IMR-90 (cell line): Measurements from ENCODE around the gene MICAL2. TPM values are rescaled to one million over a fixed set of nuclear protein-coding genes. Genes with fewer than 3 reads are reported as not detected.

ENCODE experiments used
- ATAC-seq: fragments of 200-7000 bp; cut with Tn5 transposase; 2 replicates; pipeline ENCODE4 v1.9.1; 2020; ENCODE audit warnings: low read depth, mild to moderate bottlenecking, moderate library complexity
- BruUV-seq: library from RNA; stranded (reverse); fragments of 400-500 nt; replicated peaks from 2 replicates; lab custom pipeline; 2021; lab: Mats Ljungman, UMichigan
- CTCF ChIA-PET: fragments of 300-600 bp; formaldehyde crosslinking; extraction: SDS; loops from one replicate; lab custom pipeline; 2021; ENCODE audit warnings: antibody characterized with exemption; lab: Yijun Ruan, JAX
- POLR2A ChIA-PET: fragments of 300-600 bp; sonication (Branson Sonifier 250); formaldehyde crosslinking; loops from one replicate; lab custom pipeline; 2022; ENCODE audit warnings: antibody characterized with exemption; ENCODE audit not compliant: unreplicated experiment; lab: Charles Lee
- DNase-seq: peaks from one replicate; pipeline ENCODE4 v3.0.0; 2013
- H2AFZ ChIP-seq: replicated peaks from 2 replicates; pipeline ENCODE3; 2013; ENCODE audit warnings: low read length, mild to moderate bottlenecking; ENCODE audit not compliant: poor library complexity
- H2AK5ac ChIP-seq: 2 replicates; pipeline ENCODE4 v1.6.1; 2013; ENCODE audit warnings: low read depth, low read length, inconsistent platforms
- H2AK9ac ChIP-seq: replicated peaks from 2 replicates; pipeline ENCODE3; 2013; ENCODE audit warnings: mild to moderate bottlenecking, low read depth, low read length, moderate library complexity; ENCODE audit not compliant: poor library complexity
- H2BK120ac ChIP-seq: 2 replicates; pipeline ENCODE4 v1.6.1; 2013; ENCODE audit warnings: low read depth, low read length, inconsistent platforms
- H2BK15ac ChIP-seq: 3 replicates; pipeline ENCODE4 v1.6.1; 2013; ENCODE audit warnings: low read depth, low read length, inconsistent platforms
- H2BK20ac ChIP-seq: 2 replicates; pipeline ENCODE4 v1.6.1; 2013; ENCODE audit warnings: low read depth, mild to moderate bottlenecking, inconsistent platforms, low read length, moderate library complexity
- H2BK5ac ChIP-seq: 2 replicates; pipeline ENCODE4 v1.6.1; 2013; ENCODE audit warnings: mild to moderate bottlenecking, low read depth, low read length, inconsistent platforms; ENCODE audit not compliant: poor library complexity, severe bottlenecking
- H3K14ac ChIP-seq: replicated peaks from 2 replicates; pipeline ENCODE4 v1.6.1; 2013; ENCODE audit warnings: low read depth, low read length, inconsistent platforms
- H3K18ac ChIP-seq: 2 replicates; pipeline ENCODE4 v1.6.1; 2013; ENCODE audit warnings: low read depth, low read length, control low read depth
- H3K23ac ChIP-seq: 2 replicates; pipeline ENCODE4 v1.6.1; 2013; ENCODE audit warnings: low read depth, low read length, inconsistent platforms
- H3K27ac ChIP-seq: 2 replicates; pipeline ENCODE4 v1.5.1; 2013; ENCODE audit warnings: mild to moderate bottlenecking, control low read depth, low read length; ENCODE audit not compliant: insufficient read depth
- H3K27me3 ChIP-seq: 2 replicates; pipeline ENCODE4 v1.6.1; 2013; ENCODE audit warnings: low read length; ENCODE audit not compliant: control insufficient read depth, insufficient read depth
- H3K36me3 ChIP-seq: 2 replicates; pipeline ENCODE4 v1.6.1; 2013; ENCODE audit warnings: low read length, mixed read lengths; ENCODE audit not compliant: control insufficient read depth, insufficient read depth
- H3K4ac ChIP-seq: 2 replicates; pipeline ENCODE4 v1.6.1; 2013; ENCODE audit warnings: low read depth, low read length, inconsistent platforms
- H3K4me1 ChIP-seq: 2 replicates; pipeline ENCODE4 v1.6.1; 2013; ENCODE audit warnings: low read length, mixed read lengths; ENCODE audit not compliant: control insufficient read depth, insufficient read depth
- H3K4me2 ChIP-seq: 2 replicates; pipeline ENCODE4 v1.6.1; 2013; ENCODE audit warnings: low read depth, mild to moderate bottlenecking, control low read depth, low read length, moderate library complexity
- H3K4me3 ChIP-seq: 2 replicates; pipeline ENCODE4 v1.5.1; 2013; ENCODE audit warnings: low read depth, mild to moderate bottlenecking, control low read depth, low read length, moderate library complexity; ENCODE audit not compliant: insufficient read depth
- H3K56ac ChIP-seq: 2 replicates; pipeline ENCODE4 v1.6.1; 2013; ENCODE audit warnings: low read length, inconsistent platforms; ENCODE audit not compliant: insufficient read depth; ENCODE audit errors: extremely low read depth
- H3K79me1 ChIP-seq, 2 experiments: 2 replicates each; pipeline ENCODE4 v1.6.1; 2013; ENCODE audit warnings: low read length in 2 of 2, inconsistent platforms in 1 of 2, low read depth in 1 of 2
- H3K9ac ChIP-seq: 2 replicates; pipeline ENCODE4 v1.6.1; 2013; ENCODE audit warnings: low read depth, low read length, control low read depth
- H3K9me1 ChIP-seq: 2 replicates; pipeline ENCODE4 v1.6.1; 2013; ENCODE audit warnings: low read length, inconsistent platforms; ENCODE audit not compliant: insufficient read depth
- H3K9me3 ChIP-seq: 2 replicates; pipeline ENCODE4 v1.6.1; 2013; ENCODE audit warnings: low read length; ENCODE audit not compliant: control insufficient read depth, insufficient read depth
- H4K20me1 ChIP-seq: 2 replicates; pipeline ENCODE4 v1.6.1; 2013; ENCODE audit warnings: low read length, inconsistent platforms; ENCODE audit not compliant: insufficient read depth
- H4K5ac ChIP-seq: 2 replicates; pipeline ENCODE4 v1.6.1; 2013; ENCODE audit warnings: mild to moderate bottlenecking, low read depth, low read length, control low read depth
- H4K8ac ChIP-seq, 2 experiments: 2 replicates each; pipeline ENCODE4 v1.6.1; 2013; ENCODE audit warnings: low read depth in 2 of 2, low read length in 2 of 2, control low read depth in 1 of 2, inconsistent platforms in 1 of 2
- H4K91ac ChIP-seq: 2 replicates; pipeline ENCODE4 v1.6.1; 2013; ENCODE audit warnings: low read depth, low read length, inconsistent platforms; ENCODE audit not compliant: insufficient read depth
- BHLHE40 ChIP-seq: fragments of 150-350 bp; IDR thresholded peaks from 2 replicates; pipeline ENCODE4 v1.6.1; 2016; ENCODE audit warnings: mild to moderate bottlenecking, low read depth, low read length
- CEBPB ChIP-seq: IDR thresholded peaks from 2 replicates; pipeline ENCODE4 v1.6.1; 2012; ENCODE audit warnings: low read depth, low read length, improper control_type of control experiment
- CHD1 ChIP-seq: IDR thresholded peaks from 2 replicates; pipeline ENCODE4 v1.6.1; 2012; ENCODE audit warnings: low read depth, low read length, improper control_type of control experiment
- MAFK ChIP-seq: IDR thresholded peaks from 2 replicates; pipeline ENCODE4 v1.6.1; 2012; ENCODE audit warnings: low read depth, low read length, improper control_type of control experiment
- MAZ ChIP-seq: IDR thresholded peaks from 2 replicates; pipeline ENCODE4 v1.6.1; 2012; ENCODE audit warnings: low read depth, mild to moderate bottlenecking, low read length, improper control_type of control experiment, moderate library complexity, borderline replicate concordance
- MXI1 ChIP-seq: IDR thresholded peaks from 2 replicates; pipeline ENCODE4 v1.6.1; 2012; ENCODE audit warnings: low read depth, mild to moderate bottlenecking, low read length, moderate library complexity, borderline replicate concordance
- NFE2L2 ChIP-seq: fragments of 150-350 bp; IDR thresholded peaks from 2 replicates; pipeline ENCODE4 v1.6.1; 2016; ENCODE audit warnings: low read depth, mild to moderate bottlenecking, low read length
- POLR2A ChIP-seq: IDR thresholded peaks from 2 replicates; pipeline ENCODE4 v1.6.1; 2012; ENCODE audit warnings: mild to moderate bottlenecking, low read depth, low read length
- RAD21 ChIP-seq: IDR thresholded peaks from 2 replicates; pipeline ENCODE4 v1.6.1; 2012; ENCODE audit warnings: low read length, improper control_type of control experiment
- RCOR1 ChIP-seq: IDR thresholded peaks from 2 replicates; pipeline ENCODE4 v1.6.1; 2012; ENCODE audit warnings: mild to moderate bottlenecking, low read length, improper control_type of control experiment; ENCODE audit not compliant: insufficient replicate concordance
- RFX5 ChIP-seq: IDR thresholded peaks from 2 replicates; pipeline ENCODE4 v1.8.0; 2012; ENCODE audit warnings: low read depth, mild to moderate bottlenecking, low read length, moderate library complexity
- USF2 ChIP-seq: fragments of 150-350 bp; IDR thresholded peaks from 2 replicates; pipeline ENCODE4 v1.6.1; 2017; ENCODE audit warnings: mild to moderate bottlenecking, antibody characterized with exemption, low read length, low read depth
- WGBS, 2 experiments: methylation state at CpG; one replicate each; pipeline versions ENCODE4 v1.1.5 to v1.1.7; 2013; ENCODE audit warnings: missing lambda C conversion rate in 2 of 2; ENCODE audit not compliant: insufficient read length in 1 of 2; ENCODE audit errors: extremely low coverage in 2 of 2; 5-methylcytosine and 5-hydroxymethylcytosine counted together
- dilution Hi-C: fragments of 300-500 bp; cut with HindIII; formaldehyde crosslinking; loops from one replicate; pipeline ENCODE4 v1.14.3; 2018; ENCODE audit warnings: low sequenced_read_pairs; ENCODE audit not compliant: unreplicated experiment
- in situ Hi-C: fragments of 300-500 bp; cut with MboI; formaldehyde crosslinking; loops from 3 replicates; pipeline ENCODE4 v1.14.3; 2019; ENCODE audit warnings: low sequenced_read_pairs, inconsistent platforms, mixed read lengths
- intact Hi-C: fragments of 100-400 bp; cut with micrococcal nuclease; formaldehyde crosslinking; loops from 2 replicates; pipeline ENCODE4 v1.10.0; 2022
- polyA plus RNA-seq, 3 experiments: library from polyadenylated mRNA; depleted of rRNA; stranded (reverse); fragments of >200 nt; gene quantifications; 2 replicates each; pipeline ENCODE4 v1.2.3, GENCODE V29; 2012; ENCODE audit warnings: low replicate concordance in 1 of 3
- total RNA-seq: library from RNA; depleted of rRNA; stranded (reverse); fragments of >200 nt; gene quantifications from 2 replicates; pipeline ENCODE4 v1.2.3, GENCODE V29; 2012
- TF ChIP-seq, protein P1 (sequence below): conservative IDR thresholded peaks from 2 replicates; pipeline ENCODE4 v1.5.1; 2012; ENCODE audit warnings: mild to moderate bottlenecking, low read depth, low read length, improper control_type of control experiment

Gene MICAL2
- total and polyA plus RNA-seq, 2 of the 4 experiments (the other 2 are of a cell fraction): 170 to 336 TPM

- H3K36me3 ChIP-seq: peaks cover 19% of the 10 kb centered on the region
- dilution Hi-C loops: no loop called here
- peak overlapping the region; percentile 91 for H2BK120ac ChIP-seq
- peak overlapping the region; percentile 96 for H2AK5ac ChIP-seq
- H2AFZ ChIP-seq: peak overlapping the region; percentile 39
- peak overlapping the region; percentile 64 to 90 for H4K8ac ChIP-seq
- in situ Hi-C loops: no loop called here
- H4K20me1 ChIP-seq: peaks cover 3% of the 10 kb centered on the region; the same call in 1 of the 2 replicates
- H4K91ac ChIP-seq: peak overlapping the region; percentile 91
- WGBS, 2 experiments: 0% methylated on average over 2 of the region's 18 CpGs; no CpG with 5 or more reads in 1 of the 2 experiments
- peak overlapping the region; percentile 98 for H3K14ac ChIP-seq
- DNase-seq: peak; percentile 97
- H3K9ac ChIP-seq: peak overlapping the region; percentile 35
- H3K4me2 ChIP-seq: peak overlapping the region; percentile 35
- BruUV-seq: no TSS peak
- H3K9me1 ChIP-seq: peaks cover 40% of the 10 kb centered on the region
- H3K27me3 ChIP-seq: no peaks in the 10 kb centered on the region
- no peak overlapping the region for H3K4me3 ChIP-seq
- peak overlapping the region; percentile 81 for H4K5ac ChIP-seq
- ChIA-PET CTCF (interaction anchor here (1.0 kb wide), 1 partner anchor 44 kb away, joined by 4 read pairs; no protein-coding TSS in a partner anchor), POLR2A (interaction anchor here (0.6 kb wide), 1 partner anchor 29 kb away, joined by 4 read pairs; no protein-coding TSS in a partner anchor)
- peak overlapping the region; percentile 74 for H3K18ac ChIP-seq
- H2BK5ac ChIP-seq: peak overlapping the region; percentile 98
- H3K4ac ChIP-seq: peak overlapping the region; percentile 96
- peak overlapping the region; percentile 79 for H3K56ac ChIP-seq
- H3K9me3 ChIP-seq: no peaks in the 10 kb centered on the region
- peaks cover 36% of the 10 kb centered on the region for H3K4me1 ChIP-seq
- ATAC-seq: peak; percentile 76
- H3K79me1 ChIP-seq: peaks cover 34 to 86% of the 10 kb centered on the region in 2 experiments
- H2BK15ac ChIP-seq: peak overlapping the region; percentile 68
- peak overlapping the region; percentile 97 for H2BK20ac ChIP-seq
- intact Hi-C loops: loop anchor here (2.0 kb wide), 1 partner anchor 18 kb away; no protein-coding TSS in a partner anchor
- peak overlapping the region; percentile 85 for H3K23ac ChIP-seq
- peak overlapping the region; percentile 87 for H3K27ac ChIP-seq
- H2AK9ac ChIP-seq: peak overlapping the region; percentile 93
- TF ChIP-seq MAZ: no peak; the same call in 1 of the 2 replicates
- TF ChIP-seq MAFK: no peak
- TF ChIP-seq, protein P1, sequence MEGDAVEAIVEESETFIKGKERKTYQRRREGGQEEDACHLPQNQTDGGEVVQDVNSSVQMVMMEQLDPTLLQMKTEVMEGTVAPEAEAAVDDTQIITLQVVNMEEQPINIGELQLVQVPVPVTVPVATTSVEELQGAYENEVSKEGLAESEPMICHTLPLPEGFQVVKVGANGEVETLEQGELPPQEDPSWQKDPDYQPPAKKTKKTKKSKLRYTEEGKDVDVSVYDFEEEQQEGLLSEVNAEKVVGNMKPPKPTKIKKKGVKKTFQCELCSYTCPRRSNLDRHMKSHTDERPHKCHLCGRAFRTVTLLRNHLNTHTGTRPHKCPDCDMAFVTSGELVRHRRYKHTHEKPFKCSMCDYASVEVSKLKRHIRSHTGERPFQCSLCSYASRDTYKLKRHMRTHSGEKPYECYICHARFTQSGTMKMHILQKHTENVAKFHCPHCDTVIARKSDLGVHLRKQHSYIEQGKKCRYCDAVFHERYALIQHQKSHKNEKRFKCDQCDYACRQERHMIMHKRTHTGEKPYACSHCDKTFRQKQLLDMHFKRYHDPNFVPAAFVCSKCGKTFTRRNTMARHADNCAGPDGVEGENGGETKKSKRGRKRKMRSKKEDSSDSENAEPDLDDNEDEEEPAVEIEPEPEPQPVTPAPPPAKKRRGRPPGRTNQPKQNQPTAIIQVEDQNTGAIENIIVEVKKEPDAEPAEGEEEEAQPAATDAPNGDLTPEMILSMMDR: no peak
- TF ChIP-seq MXI1: peak; percentile 31; the same call in 1 of the 2 replicates
- no peak for TF ChIP-seq CHD1
- TF ChIP-seq CEBPB: peak; percentile 0; the same call in 1 of the 2 replicates
- TF ChIP-seq NFE2L2: no peak
- TF ChIP-seq RFX5: no peak
- peak; percentile 91 for TF ChIP-seq USF2
- TF ChIP-seq RCOR1: no peak
- TF ChIP-seq POLR2A: peak; percentile 56; the same call in 1 of the 2 replicates
- TF ChIP-seq BHLHE40: peak; percentile 82
- TF ChIP-seq RAD21: peak; percentile 13; the same call in 1 of the 2 replicates
Observed at GRCh38 chr11:12200991-12201985, 90.9 kb downstream of the MICAL2 start.
